ENCODE measurements around the gene DNAH12. TPM values are rescaled to one million over a fixed set of nuclear protein-coding genes. Genes with fewer than 3 reads are reported as not detected.

The DNAH12 gene
- total RNA-seq, 1 experiment from 2014 or later = not detected

- ChIA-PET POLR2A (no interaction called here), CTCF (interaction anchor here (1.1 to 1.2 kb wide), 2 partner anchors 8 to 29 kb away, joined by 3 read pairs; no protein-coding TSS in a partner anchor), RAD21 (ENCODE audit: low non-redundant PET in 1 of 2, low total read pairs in 2 of 2, uncharacterized antibody in 2 of 2, unreplicated experiment in 2 of 2) (no interaction called here)
- DNase-seq (ENCODE audit: low read depth, low spot score) = no peak
- H2AFZ ChIP-seq (ENCODE audit: low read depth, low read length, poor library complexity, severe bottlenecking) = peak overlapping the region; percentile 98
- ATAC-seq = no peak
- H3K36me3 ChIP-seq (ENCODE audit: control insufficient read depth in 1 of 2, insufficient read depth in 2 of 2, low read length in 2 of 2) = no peaks in the 10 kb centered on the region
- intact Hi-C loops (cut with micrococcal nuclease) = no loop called here
- H3K27me3 ChIP-seq (ENCODE audit: insufficient read depth, low read length) = no peaks in the 10 kb centered on the region
- H3K79me2 ChIP-seq (ENCODE audit: insufficient read depth, low read length) = no peaks in the 10 kb centered on the region
- TF ChIP-seq EGR1 (IDR thresholded peaks at IDR 0.05; ENCODE audit: low read depth) (no peak), SP1 (IDR thresholded peaks at IDR 0.05; ENCODE audit: low read depth) (no peak), POLR2AphosphoS5 (IDR thresholded peaks at IDR 0.05; ENCODE audit: low read depth, low read length) (no peak), REST (IDR thresholded peaks at IDR 0.05; ENCODE audit: low read depth) (no peak), YY1 (IDR thresholded peaks at IDR 0.05; ENCODE audit: extremely low read depth, insufficient replicate concordance, low read depth, low read length) (no peak), SIN3A (IDR thresholded peaks at IDR 0.05; ENCODE audit: low read depth) (no peak), CBX3 (IDR thresholded peaks at IDR 0.05; ENCODE audit: low read depth) (no peak), EZH2 (IDR thresholded peaks at IDR 0.05) (no peak), CEBPB (IDR thresholded peaks at IDR 0.05; ENCODE audit: low read depth) (no peak), ATF3 (IDR thresholded peaks at IDR 0.05) (no peak), FOSL1 (IDR thresholded peaks at IDR 0.05; ENCODE audit: low read depth) (no peak), POLR2A (IDR thresholded peaks at IDR 0.05; ENCODE audit: borderline replicate concordance, extremely low read depth, insufficient read depth, insufficient read length) (no peak), RAD21 (IDR thresholded peaks at IDR 0.05; ENCODE audit: low read depth) (no peak), EZH2phosphoT487 (IDR thresholded peaks at IDR 0.05; ENCODE audit: borderline replicate concordance) (no peak), JUND (IDR thresholded peaks at IDR 0.05) (no peak), ZNF274 (IDR thresholded peaks at IDR 0.05; ENCODE audit: low read depth, low read length) (no peak), TCF7L2 (IDR thresholded peaks at IDR 0.05; ENCODE audit: borderline replicate concordance, extremely low read depth, insufficient read depth, insufficient read length) (no peak)
- TF ChIP-seq, protein P1, sequence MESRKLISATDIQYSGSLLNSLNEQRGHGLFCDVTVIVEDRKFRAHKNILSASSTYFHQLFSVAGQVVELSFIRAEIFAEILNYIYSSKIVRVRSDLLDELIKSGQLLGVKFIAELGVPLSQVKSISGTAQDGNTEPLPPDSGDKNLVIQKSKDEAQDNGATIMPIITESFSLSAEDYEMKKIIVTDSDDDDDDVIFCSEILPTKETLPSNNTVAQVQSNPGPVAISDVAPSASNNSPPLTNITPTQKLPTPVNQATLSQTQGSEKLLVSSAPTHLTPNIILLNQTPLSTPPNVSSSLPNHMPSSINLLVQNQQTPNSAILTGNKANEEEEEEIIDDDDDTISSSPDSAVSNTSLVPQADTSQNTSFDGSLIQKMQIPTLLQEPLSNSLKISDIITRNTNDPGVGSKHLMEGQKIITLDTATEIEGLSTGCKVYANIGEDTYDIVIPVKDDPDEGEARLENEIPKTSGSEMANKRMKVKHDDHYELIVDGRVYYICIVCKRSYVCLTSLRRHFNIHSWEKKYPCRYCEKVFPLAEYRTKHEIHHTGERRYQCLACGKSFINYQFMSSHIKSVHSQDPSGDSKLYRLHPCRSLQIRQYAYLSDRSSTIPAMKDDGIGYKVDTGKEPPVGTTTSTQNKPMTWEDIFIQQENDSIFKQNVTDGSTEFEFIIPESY (IDR thresholded peaks at IDR 0.05; ENCODE audit: extremely low read depth, insufficient replicate concordance, low read length) = no peak
- TF ChIP-seq, protein P2, sequence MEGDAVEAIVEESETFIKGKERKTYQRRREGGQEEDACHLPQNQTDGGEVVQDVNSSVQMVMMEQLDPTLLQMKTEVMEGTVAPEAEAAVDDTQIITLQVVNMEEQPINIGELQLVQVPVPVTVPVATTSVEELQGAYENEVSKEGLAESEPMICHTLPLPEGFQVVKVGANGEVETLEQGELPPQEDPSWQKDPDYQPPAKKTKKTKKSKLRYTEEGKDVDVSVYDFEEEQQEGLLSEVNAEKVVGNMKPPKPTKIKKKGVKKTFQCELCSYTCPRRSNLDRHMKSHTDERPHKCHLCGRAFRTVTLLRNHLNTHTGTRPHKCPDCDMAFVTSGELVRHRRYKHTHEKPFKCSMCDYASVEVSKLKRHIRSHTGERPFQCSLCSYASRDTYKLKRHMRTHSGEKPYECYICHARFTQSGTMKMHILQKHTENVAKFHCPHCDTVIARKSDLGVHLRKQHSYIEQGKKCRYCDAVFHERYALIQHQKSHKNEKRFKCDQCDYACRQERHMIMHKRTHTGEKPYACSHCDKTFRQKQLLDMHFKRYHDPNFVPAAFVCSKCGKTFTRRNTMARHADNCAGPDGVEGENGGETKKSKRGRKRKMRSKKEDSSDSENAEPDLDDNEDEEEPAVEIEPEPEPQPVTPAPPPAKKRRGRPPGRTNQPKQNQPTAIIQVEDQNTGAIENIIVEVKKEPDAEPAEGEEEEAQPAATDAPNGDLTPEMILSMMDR (IDR thresholded peaks at IDR 0.05 in 2 of 3, conservative IDR thresholded peaks at IDR 0.05 in 1 of 3; ENCODE audit: borderline replicate concordance in 1 of 3, insufficient read depth in 1 of 3, low read depth in 2 of 3, low read length in 2 of 3) = no peak
- H3K4me1 ChIP-seq (ENCODE audit: control insufficient read depth in 1 of 2, insufficient read depth in 2 of 2, low read length in 2 of 2) = peaks cover 0 to 7% of the 10 kb centered on the region in 2 experiments; a peak in 1 of 4 replicates
- no TSS peak for BruUV-seq (replicated peaks)
- no peak overlapping the region for H3K9ac ChIP-seq (ENCODE audit: low read length)
- H3K27ac ChIP-seq (ENCODE audit: low read depth, low read length) = no peak overlapping the region
- no peak overlapping the region for H3K4me2 ChIP-seq (ENCODE audit: low read length)
- no peak overlapping the region for H3K4me3 ChIP-seq (replicated peaks in 1 of 2; ENCODE audit: low read depth in 1 of 2, low read length in 2 of 2)
- no peaks in the 10 kb centered on the region for H3K9me3 ChIP-seq (ENCODE audit: control insufficient read depth in 1 of 2, insufficient read depth in 1 of 2, low read depth in 1 of 2, low read length in 2 of 2)
- H3K9me2 ChIP-seq (ENCODE audit: insufficient read depth) = no peaks in the 10 kb centered on the region
- H4K20me1 ChIP-seq (ENCODE audit: insufficient read depth) = no peaks in the 10 kb centered on the region
Observed at GRCh38 chr3:57464011-57464410, 80.1 kb downstream of the DNAH12 start.

Data from HCT116 (cell line).